ENCODE measurements around the gene NLN. TPM values are rescaled to one million over a fixed set of nuclear protein-coding genes. Genes with fewer than 3 reads are reported as not detected.

Gene NLN
- total and polyA plus RNA-seq, 2 of the 4 experiments (the other 2 are of a cell fraction) = 19.1 to 37.1 TPM

GRCh38 chr5:65721050-65721719 is 820 bp upstream of the NLN start:
- Histone ChIP-seq H2AK5ac (ENCODE audit: low read depth, low read length) (no peak overlapping the region), H4K8ac (ENCODE audit: low read depth in 2 of 2, low read length in 2 of 2) (peak overlapping the region in 1 of 2 experiments; percentile 8; a peak in 1 of 4 replicates), H3K9me3 (ENCODE audit: control insufficient read depth, insufficient read depth, low read length) (no peaks in the 10 kb centered on the region), H2AFZ (replicated peaks; ENCODE audit: low read length, poor library complexity) (peak overlapping the region; percentile 90), H3K23ac (ENCODE audit: low read depth, low read length) (peak overlapping the region; percentile 30), H2BK15ac (ENCODE audit: low read depth, low read length) (no peak overlapping the region), H3K27ac (ENCODE audit: insufficient read depth, low read length) (peak overlapping the region; percentile 56), H3K4me3 (ENCODE audit: insufficient read depth, low read depth, low read length) (peak overlapping the region; percentile 98), H3K27me3 (ENCODE audit: control insufficient read depth, insufficient read depth, low read length) (no peaks in the 10 kb centered on the region), H3K18ac (ENCODE audit: low read depth, low read length) (no peak overlapping the region), H3K79me1 (ENCODE audit: low read depth in 1 of 2, low read length in 2 of 2) (peaks cover 16 to 52% of the 10 kb centered on the region in 2 experiments), H3K4me2 (ENCODE audit: low read depth, low read length) (peak overlapping the region; percentile 93), H2BK5ac (ENCODE audit: low read depth, low read length, poor library complexity, severe bottlenecking) (peak overlapping the region; percentile 22), H3K4ac (ENCODE audit: low read depth, low read length) (0 out of 2 replicates have a peak overlapping the region, but pooled peaks have one; percentile 12), H2AK9ac (replicated peaks; ENCODE audit: low read depth, low read length, poor library complexity) (peak overlapping the region; percentile 56), H3K9me1 (ENCODE audit: insufficient read depth, low read length) (no peaks in the 10 kb centered on the region), H3K4me1 (ENCODE audit: control insufficient read depth, insufficient read depth, low read length) (peaks cover 4% of the 10 kb centered on the region), H4K91ac (ENCODE audit: insufficient read depth, low read depth, low read length) (no peak overlapping the region), H2BK120ac (ENCODE audit: low read depth, low read length) (no peak overlapping the region), H3K9ac (ENCODE audit: low read depth, low read length) (peak overlapping the region; percentile 69), H3K36me3 (ENCODE audit: control insufficient read depth, insufficient read depth, low read length) (peaks cover 1% of the 10 kb centered on the region; the same call in 1 of the 2 replicates), H3K56ac (ENCODE audit: extremely low read depth, insufficient read depth, low read length) (no peak overlapping the region), H2BK20ac (ENCODE audit: low read depth, low read length) (no peak overlapping the region), H4K20me1 (ENCODE audit: insufficient read depth, low read length) (0 out of 2 replicates have a peak, but pooled peaks cover 5% of the 10 kb centered on the region), H3K14ac (replicated peaks; ENCODE audit: low read depth, low read length) (peak overlapping the region; percentile 1; the same call in 1 of the 2 replicates), H4K5ac (ENCODE audit: low read depth, low read length) (peak overlapping the region; percentile 11; the same call in 1 of the 2 replicates)
- intact Hi-C loops (cut with micrococcal nuclease) (loop anchor here (2.0 to 10.0 kb wide), 3 partner anchors 96 to 424 kb away; partner anchors contain the start of genes SHLD3, SREK1, TRAPPC13 and TRIM23), dilution Hi-C loops (cut with HindIII; ENCODE audit: low sequenced_read_pairs, unreplicated experiment) (no loop called here), in situ Hi-C loops (cut with MboI; ENCODE audit: low sequenced_read_pairs) (no loop called here)
- no TSS peak for BruUV-seq (replicated peaks)
- WGBS, 2 experiments (ENCODE audit: extremely low coverage in 2 of 2, insufficient read length in 1 of 2) = 0% methylated on average over 2 of the region's 19 CpGs; no CpG with 5 or more reads in 1 of the 2 experiments
- DNase-seq (peak; percentile 83), ATAC-seq (ENCODE audit: low read depth) (peak; percentile 44)
- ChIA-PET POLR2A (ENCODE audit: unreplicated experiment) (interaction anchor here (0.6 kb wide), 1 partner anchor 283 kb away, joined by 18 read pairs; no protein-coding TSS in a partner anchor), CTCF (interaction anchor here (0.6 kb wide), 1 partner anchor 210 kb away, joined by 3 read pairs; no protein-coding TSS in a partner anchor)
- no peak for TF ChIP-seq BHLHE40 (IDR thresholded peaks at IDR 0.05; ENCODE audit: low read depth, low read length)
- TF ChIP-seq RAD21 (IDR thresholded peaks at IDR 0.05; ENCODE audit: low read length) = 0 out of 2 replicates have a peak, but pooled peaks have one; percentile 10
- TF ChIP-seq MXI1 (IDR thresholded peaks at IDR 0.05; ENCODE audit: borderline replicate concordance, low read depth, low read length) = peak; percentile 86; the same call in 1 of the 2 replicates
- TF ChIP-seq SMC3 (IDR thresholded peaks at IDR 0.05; ENCODE audit: low read depth, low read length) = no peak
- TF ChIP-seq POLR2A (IDR thresholded peaks at IDR 0.05; ENCODE audit: low read depth, low read length) = 0 out of 2 replicates have a peak, but pooled peaks have one; percentile 8
